BE2C (cell line): ENCODE measurements around the gene BLTP3B.

Source experiments
- DNase-seq: peaks from one replicate; pipeline ENCODE4 v3.0.0-alpha.2; 2020
- H3K27me3 ChIP-seq: fragments of 250-450 bp; sonication (Bioruptor Pico); 2 replicates; pipeline ENCODE4 v1.5.1; 2020; ENCODE audit warnings: mild to moderate bottlenecking
- H3K36me3 ChIP-seq: fragments of 250-450 bp; sonication (Bioruptor Pico); 2 replicates; pipeline ENCODE4 v1.5.1; 2020; ENCODE audit warnings: mild to moderate bottlenecking
- H3K4me1 ChIP-seq: fragments of 250-450 bp; sonication (Bioruptor Pico); 2 replicates; pipeline ENCODE4 v1.5.1; 2020
- H3K4me3 ChIP-seq: 2 replicates; pipeline ENCODE4 v1.5.1; 2011; ENCODE audit warnings: low read depth, low read length
- H3K9me3 ChIP-seq: fragments of 250-450 bp; sonication (Bioruptor Pico); 2 replicates; pipeline ENCODE4 v1.5.1; 2020
- CTCF ChIP-seq: IDR thresholded peaks from 2 replicates; pipeline ENCODE4 v1.5.1; 2012; ENCODE audit warnings: mild to moderate bottlenecking, low read depth, low read length

The BLTP3B gene

GRCh38 chr12:100141998-100142850 is 450 bp downstream of the BLTP3B start:
- peaks cover 4% of the 10 kb centered on the region; the same call in 1 of the 2 replicates for H3K4me1 ChIP-seq
- H3K4me3 ChIP-seq, result peak overlapping the region; percentile 91
- no peaks in the 10 kb centered on the region for H3K27me3 ChIP-seq
- H3K36me3 ChIP-seq, result no peaks in the 10 kb centered on the region
- DNase-seq, result peak; percentile 41
- no peaks in the 10 kb centered on the region for H3K9me3 ChIP-seq
- TF ChIP-seq CTCF, result no peak

GRCh38 chr12:100141666-100141997 is 1.0 kb downstream of the BLTP3B start:
- no peaks in the 10 kb centered on the region for H3K27me3 ChIP-seq
- TF ChIP-seq CTCF, result no peak
- peaks cover 4% of the 10 kb centered on the region; the same call in 1 of the 2 replicates for H3K4me1 ChIP-seq
- no peaks in the 10 kb centered on the region for H3K36me3 ChIP-seq
- no peaks in the 10 kb centered on the region for H3K9me3 ChIP-seq
- DNase-seq, result no peak
- peak overlapping the region; percentile 91 for H3K4me3 ChIP-seq

GRCh38 chr12:100138803-100139098 is 3.9 kb downstream of the BLTP3B start:
- DNase-seq, result no peak
- TF ChIP-seq CTCF, result no peak
- Histone ChIP-seq H3K36me3 (no peaks in the 10 kb centered on the region), H3K4me1 (peaks cover 4% of the 10 kb centered on the region; the same call in 1 of the 2 replicates), H3K27me3 (no peaks in the 10 kb centered on the region), H3K9me3 (no peaks in the 10 kb centered on the region), H3K4me3 (no peak overlapping the region)

GRCh38 chr12:100138048-100138802 is 4.4 kb downstream of the BLTP3B start:
- H3K36me3 ChIP-seq, result no peaks in the 10 kb centered on the region
- peaks cover 4% of the 10 kb centered on the region; the same call in 1 of the 2 replicates for H3K4me1 ChIP-seq
- no peak for DNase-seq
- no peak overlapping the region for H3K4me3 ChIP-seq
- no peaks in the 10 kb centered on the region for H3K9me3 ChIP-seq
- no peaks in the 10 kb centered on the region for H3K27me3 ChIP-seq
- TF ChIP-seq CTCF, result peak; percentile 55

GRCh38 chr12:100133200-100133599 is 9.5 kb downstream of the BLTP3B start:
- no peaks in the 10 kb centered on the region for H3K27me3 ChIP-seq
- no peak for TF ChIP-seq CTCF
- H3K36me3 ChIP-seq, result no peaks in the 10 kb centered on the region
- H3K9me3 ChIP-seq, result no peaks in the 10 kb centered on the region
- no peak overlapping the region for H3K4me3 ChIP-seq
- H3K4me1 ChIP-seq, result peaks cover 4% of the 10 kb centered on the region; the same call in 1 of the 2 replicates
- no peak for DNase-seq

- no peaks in the 10 kb centered on the region; the same call in 1 of the 2 replicates for H3K4me1 ChIP-seq
- H3K9me3 ChIP-seq, result no peaks in the 10 kb centered on the region
- H3K27me3 ChIP-seq, result no peaks in the 10 kb centered on the region
- peak; percentile 64 for TF ChIP-seq CTCF
- H3K4me3 ChIP-seq, result no peak overlapping the region
- no peaks in the 10 kb centered on the region for H3K36me3 ChIP-seq
- DNase-seq, result peak; percentile 32
These were observed 14.2 kb downstream of the BLTP3B start for GRCh38 chr12:100128512-100128908.
